Stimulated activated CD8-positive, alpha-beta memory T cell treated with anti-CD3 and anti-CD28 coated beads, Interleukin-7, amount 100 ng/mL, for 4 hours (primary cell): Measurements from ENCODE around the gene CCDC9.
"Not testable (repeated sequence)": the region's sequence is repeated elsewhere in the genome, so short reads cannot be mapped to it uniquely, and the experiment has no call there.

ENCODE experiments used
- DNase-seq, 2 donors: peaks; one replicate each; pipeline ENCODE4 v3.0.0-alpha.2; 2020; ENCODE audit warnings: low read depth in 2 of 2

Gene CCDC9

DNA sequence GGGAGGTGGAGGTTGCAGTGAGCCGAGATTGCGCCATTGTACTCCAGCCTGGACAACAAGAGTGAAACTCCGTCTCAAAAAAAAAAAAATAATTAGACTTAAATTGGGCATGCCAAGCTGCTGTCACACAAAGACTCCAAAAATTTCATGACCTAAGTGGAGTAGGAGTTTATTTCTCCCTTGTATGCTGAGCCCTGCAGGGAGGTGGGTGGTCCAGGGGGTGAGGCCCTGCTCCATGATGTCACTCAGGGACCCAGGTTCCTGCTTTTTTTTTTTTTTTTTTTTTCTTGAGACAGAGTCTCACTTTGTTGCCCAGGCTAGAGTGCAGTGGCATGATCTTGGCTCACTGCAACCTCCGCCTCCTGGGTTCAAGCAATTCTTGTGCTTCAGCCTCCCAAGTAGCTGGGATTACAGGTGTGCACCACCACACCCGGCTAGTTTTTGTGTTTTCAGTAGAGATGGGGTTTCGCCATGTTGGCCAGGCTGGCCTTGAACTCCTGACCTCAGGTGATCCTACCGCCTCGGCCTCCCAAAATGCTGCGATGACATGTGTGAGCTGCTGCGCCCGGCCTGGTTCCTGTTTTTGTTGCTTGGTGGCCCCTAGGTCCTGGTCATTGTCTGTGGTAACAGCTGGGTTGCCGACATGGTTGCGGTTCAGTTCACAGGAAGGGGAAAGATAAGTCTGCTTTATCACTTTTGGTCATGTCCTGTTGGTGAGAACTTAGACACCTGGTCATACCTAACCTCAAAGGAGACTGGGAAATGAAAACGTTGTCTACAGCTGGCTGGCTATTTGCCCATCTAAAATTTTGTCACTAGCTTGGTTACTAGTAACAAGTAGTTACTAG, 5.8 kb downstream of the CCDC9 start:
- not testable (repeated sequence) for DNase-seq

DNA sequence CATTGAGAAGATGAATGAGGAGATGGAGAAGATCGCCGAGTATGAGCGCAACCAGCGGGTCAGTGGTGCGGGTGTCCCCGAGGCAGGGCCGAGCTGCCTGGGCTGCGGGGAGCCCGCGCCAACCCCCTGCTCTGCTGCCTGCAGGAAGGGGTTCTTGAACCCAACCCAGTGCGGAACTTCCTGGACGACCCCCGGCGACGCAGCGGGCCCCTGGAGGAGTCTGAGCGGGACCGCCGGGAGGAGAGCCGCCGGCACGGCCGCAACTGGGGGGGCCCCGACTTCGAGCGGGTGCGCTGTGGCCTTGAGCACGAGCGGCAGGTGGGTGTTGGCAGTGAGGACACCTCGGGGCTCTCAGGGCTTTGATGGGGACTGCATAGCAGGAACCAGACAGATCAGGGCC, 8.3 kb downstream of the CCDC9 start:
- DNase-seq, result no peak

DNA sequence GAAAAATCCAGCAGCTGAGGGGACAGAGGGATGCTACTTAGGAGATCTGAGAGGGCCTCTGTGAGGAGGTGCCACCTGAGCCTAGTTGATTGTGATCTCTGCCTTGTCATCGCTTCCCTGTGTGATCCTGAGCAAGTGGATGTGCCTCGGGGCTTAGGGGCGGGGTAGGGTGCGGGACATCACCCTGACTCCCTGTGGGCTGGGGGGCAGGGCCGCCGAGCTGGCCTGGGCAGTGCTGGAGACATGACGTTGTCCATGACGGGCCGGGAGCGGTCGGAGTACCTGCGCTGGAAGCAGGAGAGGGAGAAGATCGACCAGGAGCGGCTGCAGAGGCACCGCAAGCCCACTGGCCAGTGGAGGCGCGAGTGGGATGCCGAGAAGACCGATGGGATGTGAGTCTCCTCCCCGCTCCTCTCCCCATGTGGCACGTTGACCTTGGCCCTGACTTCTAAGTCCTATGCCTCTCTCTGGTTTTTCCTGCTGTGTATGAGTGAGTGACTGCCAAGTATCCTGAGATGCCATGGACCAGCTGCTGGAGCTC, 10.1 kb downstream of the CCDC9 start:
- no peak for DNase-seq

- DNase-seq, result no peak
These were observed 11.0 kb downstream of the CCDC9 start for GRCh38 chr19:47267350-47267759.

DNA sequence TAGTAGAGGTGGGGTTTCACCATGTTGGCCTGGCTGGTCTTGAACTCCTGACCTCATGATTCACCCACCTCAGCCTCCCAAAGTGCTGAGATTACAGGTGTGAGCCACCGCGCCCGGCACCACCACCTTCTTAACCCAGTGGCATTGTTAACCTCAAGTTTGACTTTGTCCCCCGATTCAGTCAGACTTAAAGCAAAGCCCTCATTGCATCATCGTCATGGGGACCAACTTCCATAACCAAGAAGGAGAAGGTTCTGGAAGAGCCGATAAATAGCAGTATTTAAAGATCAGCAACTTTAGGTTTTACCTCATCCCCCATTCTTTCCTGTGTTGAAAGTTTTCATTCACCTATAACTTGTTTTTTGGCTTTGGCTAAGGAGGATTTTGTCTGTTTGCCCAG, 11.7 kb downstream of the CCDC9 start:
- no peak for DNase-seq

DNA sequence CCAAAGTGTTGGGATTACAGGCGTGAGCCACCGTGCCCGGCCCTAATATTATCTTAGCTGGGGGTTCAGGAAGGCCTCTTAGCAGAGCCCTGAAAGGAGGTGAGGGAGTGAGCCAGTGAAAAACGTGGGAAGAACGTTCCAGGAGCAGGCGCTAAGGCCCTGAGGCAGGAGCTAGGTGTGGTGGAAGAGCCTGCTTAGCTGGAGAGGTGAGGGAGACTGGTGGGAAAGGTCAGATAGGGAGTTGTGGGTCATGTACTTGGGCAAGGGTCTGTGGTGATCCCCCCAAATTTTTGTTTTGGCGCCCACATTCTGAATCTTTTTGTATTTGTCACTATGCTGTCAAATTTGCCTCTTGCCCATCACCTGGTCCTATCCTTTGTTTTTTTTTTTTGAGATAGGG, 13.3 kb downstream of the CCDC9 start:
- no peak for DNase-seq

DNA sequence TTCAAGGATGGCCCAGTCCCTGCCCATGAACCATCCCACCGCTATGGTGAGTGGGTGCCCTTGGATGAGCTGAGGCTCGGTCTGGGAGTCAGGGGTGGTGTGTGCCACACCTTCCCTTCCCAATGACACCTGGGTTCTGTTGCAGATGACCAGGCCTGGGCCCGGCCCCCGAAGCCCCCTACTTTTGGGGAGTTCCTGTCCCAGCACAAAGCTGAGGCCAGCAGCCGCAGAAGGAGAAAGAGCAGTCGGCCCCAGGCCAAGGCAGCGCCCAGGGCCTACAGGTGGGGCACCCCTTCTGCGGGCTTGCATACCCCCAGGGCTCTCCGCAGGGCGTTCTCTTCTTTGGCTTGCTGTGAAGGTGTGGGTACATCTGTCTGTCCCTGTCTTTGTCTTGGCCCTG, 14.1 kb downstream of the CCDC9 start:
- no peak for DNase-seq

GRCh38 chr19:47271949-47272348, 15.6 kb downstream of the CCDC9 start:
- DNase-seq, result no peak

DNA sequence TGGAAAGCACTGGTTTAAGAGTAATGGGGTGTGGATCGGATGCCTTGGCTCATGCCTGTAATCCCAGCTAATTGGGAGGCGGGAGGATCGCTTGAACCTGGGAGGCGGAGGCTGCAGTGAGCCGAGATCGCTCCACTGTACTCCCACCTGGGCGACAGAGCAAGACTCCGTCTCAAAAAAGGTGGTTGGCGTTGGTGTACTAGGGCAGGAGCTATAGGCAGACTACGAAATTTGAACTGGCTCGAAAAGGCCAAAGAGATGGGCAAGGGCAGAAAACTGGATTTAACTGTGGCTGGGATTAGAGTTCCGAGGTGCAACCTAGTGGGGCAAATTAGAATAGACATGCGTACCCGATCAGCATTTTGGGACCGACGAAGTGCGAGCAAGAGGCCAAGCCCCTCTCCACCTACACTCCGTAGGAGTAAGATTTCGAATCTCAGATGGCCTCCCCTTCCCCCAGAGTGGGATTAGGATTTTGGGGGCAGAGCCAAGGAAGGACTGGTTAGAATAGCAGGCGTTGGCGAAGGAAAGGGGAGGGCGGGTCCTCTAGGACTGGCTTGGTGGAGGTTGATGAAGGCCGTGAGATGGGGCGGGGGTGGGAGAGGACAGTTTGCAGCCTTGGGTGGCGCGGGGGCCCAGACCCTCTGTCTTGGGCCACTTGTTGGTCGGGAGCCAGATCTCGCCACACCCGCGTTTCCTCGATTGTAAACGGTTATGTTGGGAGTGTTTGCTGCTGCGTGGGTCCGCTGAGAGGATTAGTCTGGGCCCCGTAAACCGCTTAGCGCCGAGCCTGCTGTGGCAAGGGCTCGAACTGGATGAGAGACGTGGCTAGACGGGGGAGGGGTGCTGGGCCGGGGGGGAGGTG, 16.4 kb downstream of the CCDC9 start:
- DNase-seq, result peak; percentile 35 to 53

DNA sequence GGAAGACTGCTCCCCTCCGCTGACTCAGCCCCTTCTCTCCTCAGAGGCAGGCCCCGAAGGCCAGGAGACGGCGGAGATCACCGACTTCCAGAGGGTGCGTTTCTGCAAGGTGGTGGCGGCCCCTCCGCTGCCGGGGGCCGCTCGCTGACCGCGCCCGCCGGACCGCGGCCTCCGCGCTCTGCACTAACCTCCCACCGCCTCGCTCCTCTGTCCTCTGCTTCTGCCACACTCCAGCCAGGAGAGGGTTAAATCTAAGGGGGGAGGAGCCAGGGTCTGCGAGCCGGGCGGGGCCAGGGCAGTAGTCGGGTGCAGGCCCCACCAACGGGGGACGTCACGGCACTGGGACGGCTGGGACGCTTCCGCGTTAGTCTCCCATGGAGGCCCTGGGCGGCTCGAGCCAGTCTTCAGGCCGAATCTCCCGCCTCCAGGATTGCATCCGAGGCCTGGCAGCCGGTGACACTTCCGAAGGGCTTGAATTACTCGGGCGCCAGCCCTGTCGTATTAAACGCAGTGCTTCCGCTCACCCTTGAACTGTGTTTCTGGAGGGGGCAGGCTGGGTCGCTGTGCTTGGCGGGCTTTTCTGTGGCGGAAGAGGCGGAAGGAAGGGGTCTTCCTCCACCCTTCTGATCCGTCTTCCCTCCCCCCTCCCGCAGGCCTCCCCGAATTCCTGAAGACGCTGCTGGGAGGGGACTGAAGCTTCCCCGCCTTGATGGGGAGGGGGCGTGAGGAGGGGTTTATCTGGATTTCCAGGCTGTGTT, 17.2 kb downstream of the CCDC9 start:
- DNase-seq, result peak; percentile 81 to 86

DNA sequence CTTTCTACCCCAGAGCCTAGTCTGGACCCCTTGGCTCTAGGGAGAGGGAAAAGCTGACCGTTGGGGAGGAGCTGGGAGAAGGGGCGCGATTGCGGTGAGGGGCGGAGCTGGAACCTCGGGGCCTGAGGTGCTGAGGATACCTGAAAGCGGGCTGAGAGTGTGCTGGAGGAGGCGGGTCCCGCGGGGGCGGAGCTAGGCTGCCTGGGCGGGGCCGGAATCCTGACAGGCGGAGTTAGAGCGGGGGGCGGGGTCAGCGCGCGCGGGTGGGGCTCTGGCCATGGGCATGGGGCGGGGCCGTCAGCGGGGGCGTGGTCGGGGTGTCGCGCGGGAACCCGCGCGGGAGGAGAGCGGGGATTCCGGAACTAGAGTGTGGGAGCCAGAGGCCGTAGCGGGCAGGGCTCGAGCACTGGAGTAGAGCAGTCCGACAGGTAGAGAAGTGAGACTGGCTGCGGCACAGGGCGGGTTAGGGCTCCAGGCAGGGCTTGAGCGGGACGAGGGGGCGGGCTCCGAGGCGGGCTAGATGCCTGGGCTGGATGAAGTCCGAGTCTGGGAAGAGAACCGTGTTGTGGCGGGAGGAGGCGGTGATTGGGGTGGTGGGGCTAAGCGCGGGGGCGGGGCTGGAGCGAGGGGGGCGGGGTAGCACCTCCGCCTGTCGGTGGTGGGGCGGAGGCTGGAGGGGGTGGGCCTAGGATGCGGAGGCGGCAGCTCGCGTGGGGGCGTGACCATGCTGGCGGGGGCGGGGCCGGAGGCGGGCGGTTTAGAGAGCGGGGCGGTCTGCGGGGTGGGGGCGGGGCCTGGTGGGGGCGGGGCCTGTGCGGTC, 18.0 kb downstream of the CCDC9 start, which contains the start of gene INAFM1:
Gene INAFM1 (plus strand): TSS at position 815 of the 820 bp plus-strand sequence. CDS start 35 bp downstream, outside the sequence.
- peak; percentile 98 to 99 for DNase-seq

- no peak for DNase-seq
These were observed 18.8 kb downstream of the CCDC9 start for GRCh38 chr19:47274891-47275761.

DNA sequence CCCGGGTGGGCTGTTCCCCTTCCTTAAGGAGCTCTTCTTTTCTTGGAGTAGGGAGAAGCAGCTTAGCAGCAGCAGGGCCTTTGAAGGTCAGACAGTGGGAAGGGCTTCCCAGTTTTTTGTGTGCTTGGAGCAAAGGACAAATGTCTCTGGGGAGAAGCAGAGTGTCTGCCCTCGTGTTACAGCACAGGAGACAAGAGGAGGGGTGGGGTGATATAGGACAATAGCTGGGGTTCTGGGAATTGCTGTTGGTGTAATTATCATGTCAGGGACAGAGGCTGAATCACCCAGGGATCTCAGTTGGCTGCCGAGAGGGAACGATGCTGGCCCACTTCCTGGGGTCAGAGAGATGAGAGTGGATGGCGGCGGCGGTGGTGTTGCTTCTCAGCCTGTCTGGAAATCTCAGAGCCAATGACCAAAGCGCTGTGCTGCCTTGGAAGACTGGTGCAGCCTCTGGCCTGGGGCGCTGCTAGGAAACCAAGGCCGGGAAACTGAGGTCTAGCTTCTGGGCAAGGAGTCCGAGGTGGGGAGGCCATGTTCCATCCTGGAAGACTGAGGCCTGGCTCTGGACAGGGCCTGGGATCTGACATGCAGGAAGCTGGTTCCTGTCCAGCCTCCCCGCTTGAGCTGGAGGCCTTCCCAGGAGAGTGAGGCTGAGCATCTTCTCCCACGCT, 19.6 kb downstream of the CCDC9 start:
- DNase-seq, result no peak

DNA sequence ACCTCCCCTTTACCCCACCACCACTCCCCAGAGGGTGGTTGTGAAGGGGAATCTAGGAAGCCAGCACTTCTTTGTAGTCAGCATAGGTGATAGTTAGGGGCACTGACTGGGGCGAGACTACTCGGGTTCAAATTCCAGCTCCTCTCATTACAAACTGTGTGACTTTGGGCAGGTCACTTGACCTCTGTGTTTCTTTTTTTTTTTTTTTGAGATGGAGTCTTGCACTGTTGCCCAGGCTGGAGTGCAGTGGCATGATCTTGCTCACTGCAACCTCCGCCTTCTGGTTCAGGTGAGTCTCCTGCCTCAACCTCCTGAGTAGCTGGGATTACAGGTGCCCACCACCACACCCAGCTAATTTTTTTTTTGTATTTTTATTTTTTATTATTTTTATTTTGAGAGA, 20.2 kb downstream of the CCDC9 start:
- DNase-seq, result not testable (repeated sequence)

- peak in 1 of 2 donors; percentile 21 for DNase-seq
These were observed 24.0 kb downstream of the CCDC9 start for GRCh38 chr19:47280183-47280797.

DNA sequence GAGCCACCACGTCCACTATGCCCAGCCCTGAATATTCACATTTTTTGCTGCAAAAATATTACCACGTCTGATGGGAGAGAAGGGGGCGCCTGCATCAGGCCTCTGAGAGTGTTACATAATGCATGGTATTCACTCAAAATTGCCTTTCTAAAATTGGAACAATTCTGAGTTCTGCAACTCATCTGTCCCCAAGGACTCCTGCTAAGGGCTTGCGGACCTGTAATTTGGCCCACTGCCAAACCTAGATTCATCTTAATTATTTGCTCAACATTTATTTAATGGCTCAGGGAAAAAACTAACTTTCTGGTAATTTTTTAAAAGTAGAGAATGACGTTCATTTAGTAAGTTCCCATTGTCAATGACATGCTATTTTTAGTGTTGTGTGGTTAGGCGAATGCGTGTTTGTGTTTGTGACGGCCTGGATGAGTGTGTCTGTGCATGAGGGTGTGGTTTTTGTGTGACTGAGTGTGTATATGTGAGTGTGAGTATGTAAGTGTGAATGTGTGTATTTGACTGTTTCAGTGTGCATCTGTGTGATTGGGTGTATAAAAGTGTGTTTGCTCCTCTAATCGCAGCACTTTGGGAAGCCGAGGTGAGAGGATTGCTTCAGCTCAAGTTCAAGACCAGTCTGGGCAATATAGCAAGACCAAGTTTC, 27.2 kb downstream of the CCDC9 start:
- DNase-seq, result no peak

- peak in 1 of 2 donors; percentile 20 for DNase-seq
These were observed 28.1 kb downstream of the CCDC9 start for GRCh38 chr19:47284324-47284899.

DNA sequence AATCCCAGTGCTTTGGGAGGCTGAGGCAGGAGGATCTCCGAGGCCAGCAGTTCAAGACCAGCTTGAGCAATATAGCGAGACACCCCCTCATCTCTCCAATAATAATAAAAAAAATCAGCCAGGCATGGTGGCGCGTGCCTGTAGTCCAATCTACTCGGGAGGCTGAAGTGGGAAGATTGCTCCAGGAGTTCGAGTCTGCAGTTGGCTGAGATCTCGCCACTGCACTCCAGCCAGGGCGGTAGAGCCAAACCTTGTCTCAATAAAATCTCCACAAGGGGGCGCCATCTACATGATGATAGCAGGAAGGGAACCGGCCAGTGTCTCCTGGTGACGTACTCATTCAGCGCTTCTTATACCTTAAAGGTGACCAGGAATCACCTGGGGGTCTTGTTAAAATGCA, 39.7 kb downstream of the CCDC9 start:
- peak; percentile 46 to 65 for DNase-seq
